HG02870 (cell line): ENCODE measurements around the gene KRT75.
"Not testable (repeated sequence)": the region's sequence is repeated elsewhere in the genome, so short reads cannot be mapped to it uniquely, and the experiment has no call there.

ENCODE experiments used
- ATAC-seq: cut with Tn5 transposase; IDR thresholded peaks from one replicate; pipeline ENCODE4 v1.9.1; 2021; ENCODE audit warnings: mild to moderate bottlenecking, moderate library complexity; ENCODE audit not compliant: unreplicated experiment

KRT75 gene

DNA sequence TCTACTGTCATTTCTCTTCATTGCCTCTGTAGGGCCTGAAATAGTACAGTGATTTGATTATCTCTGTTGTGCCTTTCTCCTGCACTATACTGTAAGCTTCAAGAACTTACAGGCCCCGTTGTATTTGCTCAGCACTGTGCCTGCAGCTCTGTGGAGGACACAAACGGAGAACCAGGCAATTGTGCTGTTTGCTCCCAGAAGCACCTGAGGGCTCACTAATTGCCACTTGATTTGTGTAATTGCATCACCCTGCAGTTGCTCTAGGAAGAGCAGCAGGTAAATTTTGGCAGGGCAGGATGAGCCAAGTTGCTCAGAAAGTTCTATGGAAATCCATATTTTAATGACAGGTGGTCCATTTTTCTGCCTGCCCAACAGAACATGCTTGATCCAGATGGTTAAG lies 16.4 kb downstream of the KRT75 start:
- ATAC-seq, result no peak

DNA sequence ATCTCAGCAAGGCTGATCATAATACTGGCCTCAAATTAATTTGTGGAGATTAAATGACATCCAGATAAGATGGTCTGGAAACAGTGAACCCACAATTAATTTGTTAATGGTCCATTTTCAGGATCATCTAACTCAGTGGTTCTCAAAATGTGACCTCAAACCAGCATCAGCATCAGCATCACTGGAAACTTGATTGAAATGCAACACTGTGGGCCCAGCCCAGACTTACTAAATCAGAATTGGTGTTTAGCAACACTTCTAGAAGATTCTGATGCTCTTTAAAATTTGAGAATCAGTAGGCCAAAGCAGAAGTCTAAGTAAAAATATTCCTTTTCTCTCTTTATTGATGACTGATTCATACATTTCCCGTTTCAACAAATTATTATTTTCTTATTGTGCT lies 17.4 kb downstream of the KRT75 start:
- ATAC-seq, result no peak

- no peak for ATAC-seq
Measured at GRCh38 chr12:52415870-52416750, 18.1 kb downstream of the KRT75 start.

DNA sequence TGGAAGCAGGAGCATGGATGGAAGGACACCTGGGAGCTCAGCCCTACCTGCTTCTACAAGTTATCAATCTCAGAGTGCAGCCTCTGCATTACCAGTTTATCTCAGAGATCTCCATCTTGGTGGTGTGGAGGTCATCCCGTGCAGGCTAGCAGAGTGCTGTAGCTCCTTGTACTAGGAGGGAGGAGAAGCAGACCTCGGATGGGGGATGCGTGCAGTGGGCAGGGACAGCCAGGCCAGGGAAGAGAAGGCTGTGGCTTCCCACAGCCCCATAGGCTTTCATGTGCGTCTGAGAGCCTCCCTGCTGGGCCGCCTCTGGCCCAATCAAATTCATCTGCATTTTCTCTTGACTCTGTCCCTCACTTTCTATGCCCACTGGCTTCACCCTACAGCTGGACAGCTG lies 19.2 kb downstream of the KRT75 start:
- no peak for ATAC-seq

GRCh38 chr12:52413782-52414345 lies 20.3 kb downstream of the KRT75 start:
- no peak for ATAC-seq

DNA sequence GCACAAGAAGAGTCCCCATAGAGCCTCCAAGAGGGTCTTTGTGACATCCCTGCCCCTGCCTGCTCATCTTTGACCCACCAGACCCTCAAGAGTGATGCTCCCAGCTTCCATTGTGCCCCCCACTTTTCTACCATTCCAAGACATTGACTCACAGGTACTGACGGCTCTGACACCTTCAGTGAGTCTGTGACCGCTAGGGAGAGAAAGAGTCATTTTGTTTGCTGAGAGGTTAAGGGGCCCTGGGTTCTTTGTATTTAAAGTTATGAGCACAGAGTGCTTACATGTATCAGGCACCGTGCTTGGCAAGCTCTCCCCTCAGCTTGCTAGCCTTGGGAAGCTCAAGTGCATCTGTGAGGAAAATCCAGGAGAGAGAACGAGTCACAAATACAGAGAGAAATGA lies 21.0 kb downstream of the KRT75 start:
- no peak for ATAC-seq

DNA sequence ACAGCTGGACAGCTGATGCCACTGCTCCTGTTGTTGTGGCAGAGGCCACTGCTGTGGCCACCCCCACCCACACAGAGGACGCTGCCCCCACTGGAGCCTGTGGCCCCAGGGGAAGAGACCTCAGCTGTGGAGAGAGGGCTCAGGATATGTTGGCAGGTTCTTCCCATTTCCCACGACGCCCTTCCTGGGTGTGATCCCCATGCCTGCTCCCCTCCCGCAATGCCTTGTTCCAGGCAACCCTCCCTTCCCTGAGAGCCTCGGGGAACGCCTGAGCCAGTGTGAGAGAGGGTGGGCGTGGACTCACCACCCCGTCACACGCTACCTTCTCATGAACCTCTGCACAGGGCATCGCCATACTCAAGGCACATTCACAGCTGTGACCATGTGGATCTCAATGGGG lies 22.4 kb downstream of the KRT75 start:
- ATAC-seq, result no peak

- not testable (repeated sequence) for ATAC-seq
Measured at GRCh38 chr12:52410589-52411248, 23.5 kb downstream of the KRT75 start.

DNA sequence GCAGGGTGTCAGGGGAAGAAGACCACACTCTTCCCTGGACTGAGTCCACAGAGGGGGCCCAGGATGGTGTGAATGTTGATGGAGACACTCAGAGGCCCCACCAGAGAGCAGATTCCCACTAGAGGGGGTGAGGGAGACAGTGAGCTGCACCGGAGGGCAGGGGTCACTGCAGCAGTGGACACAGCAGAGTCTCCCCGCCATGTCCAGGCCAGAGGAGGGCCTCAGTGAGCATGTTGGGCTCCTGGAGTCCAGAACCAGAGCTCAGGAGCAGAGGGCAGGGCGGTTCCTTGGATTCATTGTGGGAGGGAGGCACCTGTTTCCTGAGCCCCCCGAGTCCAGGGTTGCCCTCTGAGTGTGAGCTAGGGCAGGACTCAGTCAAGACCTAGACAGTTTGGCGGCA lies 26.3 kb downstream of the KRT75 start:
- ATAC-seq, result no peak

DNA sequence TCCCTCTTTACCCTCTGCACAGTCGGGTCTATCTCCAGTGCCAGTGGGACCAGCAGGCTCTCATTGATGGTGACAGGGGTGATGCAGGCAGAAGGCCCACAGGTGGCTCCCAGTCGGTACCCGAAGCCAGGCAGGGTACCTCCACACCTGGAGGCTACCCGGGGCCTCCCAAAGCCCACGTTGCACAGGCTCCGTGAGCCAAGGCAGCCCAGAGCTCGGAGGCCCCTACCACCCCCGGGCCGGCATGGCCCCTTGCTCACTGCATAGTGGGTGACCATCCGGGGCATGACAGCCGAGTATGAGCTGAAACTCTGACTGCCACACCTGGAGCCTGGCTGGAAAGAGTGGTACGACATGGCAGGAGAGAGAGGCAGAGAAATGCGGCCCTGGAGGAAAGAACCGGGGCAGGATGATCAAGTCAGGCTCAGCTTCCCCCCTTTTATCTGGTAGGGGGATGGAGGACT lies 28.2 kb downstream of the KRT75 start, which contains the start of gene KRT82:
Gene KRT82 (minus strand): TSS at position 414 of the 464 bp plus-strand sequence. CDS start 58 bp downstream, at position 356.
- ATAC-seq, result no peak

GRCh38 chr12:52404951-52405350 lies 29.2 kb downstream of the KRT75 start:
- ATAC-seq, result no peak

- ATAC-seq, result no peak
Measured at GRCh38 chr12:52403561-52403960, 30.6 kb downstream of the KRT75 start.

DNA sequence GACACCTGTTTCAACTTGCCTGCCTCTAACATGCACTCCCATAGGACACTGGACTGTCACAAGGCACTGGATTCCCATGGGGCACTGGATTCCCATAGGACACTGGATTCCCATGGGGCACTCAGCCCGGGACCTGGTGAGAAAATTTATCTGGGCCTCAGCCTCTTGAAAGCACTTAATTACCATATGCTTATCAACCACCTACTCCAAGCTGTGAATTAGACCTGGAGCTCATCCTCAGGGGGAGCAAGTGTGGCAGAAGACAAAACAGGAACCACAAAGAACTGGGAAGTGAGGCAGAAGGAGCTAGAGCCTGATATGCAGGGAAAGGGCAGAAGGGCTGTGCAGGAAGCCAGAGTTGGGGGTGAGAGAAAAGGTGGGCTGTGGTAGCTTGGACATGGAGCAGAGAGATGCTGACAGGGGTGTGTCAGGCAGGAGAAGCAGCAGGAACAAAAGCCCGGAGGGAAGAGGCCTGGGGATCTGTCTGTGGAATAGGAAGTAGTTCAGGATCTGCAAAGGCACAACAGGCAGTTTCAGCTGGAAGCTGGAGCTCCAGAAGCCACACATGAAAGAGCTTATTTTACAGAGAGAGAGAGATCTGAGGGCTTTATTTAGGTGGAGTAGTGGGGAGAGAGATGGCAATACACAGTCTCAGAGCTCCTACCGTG lies 31.2 kb downstream of the KRT75 start:
- ATAC-seq, result no peak

- no peak for ATAC-seq
Measured at GRCh38 chr12:52402377-52402776, 31.8 kb downstream of the KRT75 start.

DNA sequence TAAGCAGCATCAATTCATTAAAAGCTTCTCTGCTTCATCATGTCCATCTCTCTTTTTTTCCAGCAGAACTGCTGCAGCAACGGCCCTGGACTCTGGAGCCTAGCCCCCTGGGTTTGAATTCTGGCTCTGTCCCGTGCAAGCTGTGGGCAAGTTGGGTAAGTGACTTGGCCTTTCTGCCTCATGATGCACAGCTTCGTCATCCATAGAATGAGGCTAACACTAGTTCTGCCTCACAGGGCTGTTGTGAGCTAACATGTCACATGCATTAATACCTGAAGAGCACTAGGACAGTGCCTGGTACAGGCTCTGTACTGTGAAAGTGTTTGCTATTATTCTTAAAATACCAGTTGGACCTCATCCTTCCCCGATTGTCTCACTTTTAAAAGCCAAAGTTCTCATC lies 32.2 kb downstream of the KRT75 start:
- no peak for ATAC-seq

DNA sequence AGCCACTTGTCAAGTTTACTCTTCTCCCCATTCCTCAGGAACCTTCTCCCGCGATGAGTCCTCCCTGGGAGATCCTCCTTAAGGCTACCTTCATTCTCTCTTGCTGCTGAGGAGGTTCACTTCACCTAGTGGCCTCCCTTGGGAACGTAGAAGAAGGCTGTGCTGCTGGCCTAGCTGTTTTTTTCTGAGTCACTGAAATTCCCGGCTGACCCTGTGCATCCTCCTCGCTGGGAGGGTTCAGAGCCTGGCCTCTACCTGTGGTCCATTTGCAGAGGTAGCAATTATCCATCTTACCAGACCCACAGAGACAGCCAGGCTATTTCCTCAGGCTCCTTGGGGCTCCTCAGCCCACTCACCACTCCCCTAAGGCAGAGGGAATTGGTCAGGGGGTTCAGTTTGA lies 32.6 kb downstream of the KRT75 start:
- no peak for ATAC-seq

DNA sequence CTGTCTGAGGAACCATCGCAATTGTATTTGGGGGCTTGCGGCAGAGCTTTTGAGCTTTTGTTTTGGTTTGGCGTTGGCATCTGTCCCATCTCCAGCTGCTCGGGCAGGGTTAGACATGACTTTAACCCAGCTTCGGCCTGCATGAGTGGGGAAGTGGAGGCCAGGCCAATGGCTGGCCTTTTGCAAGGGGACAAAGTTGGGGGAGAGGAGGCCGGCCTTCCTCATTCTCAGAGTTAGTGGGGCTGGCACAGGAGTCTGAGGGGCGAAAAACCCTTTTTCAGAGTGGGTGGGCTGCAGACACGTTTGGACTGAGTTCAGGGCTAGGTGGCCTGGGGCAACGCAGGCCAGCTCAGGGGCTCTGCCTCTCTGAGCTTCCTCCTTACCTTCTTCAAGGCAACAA lies 33.3 kb downstream of the KRT75 start:
- no peak for ATAC-seq

- ATAC-seq, result no peak
Measured at GRCh38 chr12:52399756-52400155, 34.4 kb downstream of the KRT75 start.

GRCh38 chr12:52398176-52398575 lies 36.0 kb downstream of the KRT75 start:
- ATAC-seq, result no peak

DNA sequence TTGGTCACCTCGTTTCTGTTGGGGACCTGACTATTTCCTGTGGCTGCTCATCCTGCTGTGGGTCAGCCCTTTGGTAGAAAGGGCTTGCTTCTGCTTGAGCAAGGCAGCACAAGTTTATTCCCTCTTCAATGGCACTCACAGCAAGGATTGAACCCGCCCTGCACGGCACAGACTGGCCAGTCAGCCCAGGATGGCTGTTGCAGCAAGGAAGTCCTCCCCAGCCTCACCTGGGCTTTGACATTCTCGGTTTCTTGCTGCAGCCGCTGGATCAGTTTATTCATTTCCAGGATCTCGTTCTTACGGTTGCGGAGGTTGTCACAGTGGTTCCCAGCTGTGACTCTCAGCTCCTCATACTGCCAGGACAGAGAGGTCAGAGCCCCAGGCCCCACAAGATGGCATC lies 37.5 kb downstream of the KRT75 start:
- no peak for ATAC-seq

GRCh38 chr12:52395761-52396434 lies 38.3 kb downstream of the KRT75 start:
- no peak for ATAC-seq
